SHP77 treated with DMSO at 0.1 percent for 48 hours (cell line): ENCODE results near the gene ITPA.

Source experiments
- DNase-seq: peaks from one replicate; lab custom pipeline; 2025; lab: John Stamatoyannopoulos, UW

ITPA gene

DNA sequence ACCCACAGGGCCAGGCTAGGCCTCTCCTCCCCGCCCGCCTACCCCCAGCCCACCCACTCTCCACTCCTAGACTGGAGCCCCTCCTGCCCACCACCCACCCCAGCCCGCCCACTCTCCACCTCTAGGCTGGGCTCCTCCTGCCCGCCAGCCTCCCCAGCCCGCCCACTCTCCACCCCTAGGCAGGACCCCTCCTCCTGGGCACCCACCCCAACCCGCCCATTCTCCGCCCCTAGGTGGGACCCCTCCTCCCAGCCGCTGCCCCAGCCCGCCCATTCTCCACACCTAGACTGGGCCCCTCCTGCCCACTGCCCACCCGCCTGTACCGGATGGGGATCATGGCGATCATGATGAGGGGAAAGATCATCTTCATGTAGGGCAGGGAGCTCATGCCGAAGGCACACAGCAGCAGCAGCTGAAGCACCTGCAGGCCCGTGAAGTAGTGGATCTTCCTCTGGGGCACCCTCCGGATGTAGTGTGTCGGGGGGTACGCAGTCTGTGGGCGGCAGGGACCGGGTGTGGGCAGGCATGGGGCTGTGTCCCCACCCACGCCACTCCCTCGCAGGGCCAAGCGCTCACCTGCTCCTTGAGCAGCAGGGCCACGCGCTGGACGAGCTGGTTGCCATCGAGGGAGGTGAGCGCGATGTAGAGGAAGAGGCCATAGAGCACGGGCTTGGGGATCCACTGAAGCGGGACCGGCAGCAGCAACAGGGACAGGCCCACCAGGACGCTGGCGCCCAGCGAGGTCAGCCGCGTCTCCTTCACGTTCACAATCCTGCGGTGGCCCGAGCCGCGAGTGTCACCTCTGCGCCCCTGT lies 18.8 kb downstream of the ITPA start:
- DNase-seq: no peak

DNA sequence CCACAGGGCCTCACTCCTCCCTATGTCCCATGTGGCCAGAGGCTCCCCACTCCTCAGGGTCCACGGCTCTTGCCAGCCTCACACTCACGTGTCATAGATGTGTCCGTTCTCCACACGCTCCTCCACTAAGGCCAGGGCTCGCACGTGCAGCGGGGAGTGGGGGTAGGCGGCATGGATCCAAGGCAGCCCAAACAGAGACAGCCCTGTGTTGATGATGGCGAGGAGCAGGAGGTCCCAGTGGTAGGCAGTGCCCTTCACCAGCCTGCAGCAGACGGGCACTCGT lies 19.4 kb downstream of the ITPA start:
- no peak for DNase-seq

DNA sequence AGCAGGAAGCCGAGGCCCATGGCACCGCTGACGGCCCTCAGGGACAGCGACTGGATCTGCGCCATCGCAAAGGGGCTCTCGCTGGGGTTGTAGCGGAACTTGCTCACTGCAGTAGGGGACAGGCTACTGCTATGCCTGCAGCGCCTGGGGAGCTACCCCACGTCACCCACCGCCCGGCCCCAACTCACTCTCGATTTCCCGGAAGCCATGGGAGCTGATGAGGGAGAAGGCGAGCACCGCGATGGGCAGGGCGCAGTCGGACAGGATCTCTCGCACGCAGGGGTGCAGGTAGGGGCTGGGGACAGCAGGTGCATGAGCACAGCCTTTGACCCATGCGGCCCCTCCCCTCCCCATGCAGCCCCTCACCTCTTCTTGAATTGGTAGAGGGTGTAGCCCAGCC lies 19.9 kb downstream of the ITPA start:
- no peak for DNase-seq

- no peak for DNase-seq
These were observed 20.5 kb downstream of the ITPA start for GRCh38 chr20:3229798-3230197.

DNA sequence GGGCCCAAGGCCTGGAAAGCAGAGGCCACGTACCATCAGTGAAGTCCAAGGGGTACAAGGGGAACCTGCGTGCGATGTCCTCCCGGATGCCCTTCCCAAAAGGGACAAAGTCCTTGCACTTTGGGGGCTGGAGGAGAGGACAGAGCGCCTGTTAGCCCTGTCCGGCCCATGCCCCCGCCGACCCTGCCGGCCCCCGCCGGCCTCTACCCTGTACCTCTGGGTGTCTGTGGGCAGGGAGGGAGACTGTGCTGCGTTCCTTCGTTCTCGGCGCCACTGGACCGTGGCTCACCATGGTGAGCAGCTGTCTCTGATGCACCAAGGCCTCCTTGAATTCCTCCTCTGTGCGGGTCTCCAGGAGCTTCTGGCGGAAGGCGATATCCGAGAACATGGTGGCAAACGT lies 21.8 kb downstream of the ITPA start:
- no peak for DNase-seq

- no peak for DNase-seq
These were observed 22.7 kb downstream of the ITPA start for GRCh38 chr20:3231889-3232588.

GRCh38 chr20:3233131-3233990 lies 24.1 kb downstream of the ITPA start:
- DNase-seq: no peak

- no peak for DNase-seq
These were observed 24.7 kb downstream of the ITPA start for GRCh38 chr20:3233991-3234498.

DNA sequence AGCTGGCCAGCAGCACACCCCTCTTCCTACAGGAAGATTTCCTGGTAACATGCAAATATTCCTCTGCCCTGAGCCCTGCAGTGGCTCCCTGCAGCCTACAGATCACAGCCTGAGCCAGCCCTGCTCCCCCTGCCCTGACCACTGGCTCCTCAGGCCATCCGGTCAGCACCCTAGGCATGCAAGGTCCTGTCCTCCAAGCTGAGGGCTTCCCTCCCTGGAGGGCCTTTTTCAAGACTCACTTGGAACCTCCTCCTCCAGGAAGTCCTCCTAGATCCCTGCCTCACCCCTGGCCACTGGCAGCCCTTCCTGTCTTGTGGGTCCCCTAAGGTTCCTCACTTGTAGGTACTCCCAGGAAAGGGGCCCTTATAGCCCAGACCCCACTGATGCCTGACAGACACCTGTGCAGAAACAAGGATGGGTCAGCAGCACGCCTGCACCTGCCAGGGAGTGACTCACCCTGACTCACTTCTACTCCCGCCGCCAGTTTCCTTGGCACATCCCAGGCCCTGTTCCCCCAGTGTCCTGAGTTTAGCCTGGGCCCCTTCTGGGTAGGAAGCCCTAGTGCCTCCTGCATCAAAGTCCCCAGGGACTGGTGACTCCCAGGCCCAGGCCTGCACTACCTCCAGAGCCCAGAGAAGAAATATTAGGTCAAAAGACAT lies 26.5 kb downstream of the ITPA start:
- no peak for DNase-seq

- DNase-seq: no peak
These were observed 28.0 kb downstream of the ITPA start for GRCh38 chr20:3237011-3237957.

GRCh38 chr20:3237958-3238615 lies 28.8 kb downstream of the ITPA start:
- no peak for DNase-seq

DNA sequence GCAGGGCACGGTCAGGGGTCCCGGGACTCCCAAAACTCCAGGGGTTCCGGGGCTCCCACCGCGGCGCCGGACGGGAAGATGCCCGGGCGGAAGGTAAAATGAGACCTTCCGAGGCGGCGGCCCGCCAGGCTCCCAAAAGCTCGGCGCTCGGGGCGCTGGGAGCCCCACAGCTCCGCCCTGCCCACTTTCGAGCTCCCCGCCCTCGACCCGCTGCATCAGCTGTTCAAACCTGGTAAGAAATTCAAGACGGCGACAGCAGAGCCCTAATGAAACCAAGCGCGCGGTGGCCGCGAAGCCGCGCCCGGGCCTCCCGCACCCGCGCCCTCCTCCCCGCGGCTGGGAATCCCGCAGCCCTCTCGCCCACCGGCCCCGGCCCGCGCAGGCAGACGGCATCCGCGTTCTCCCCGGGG lies 29.3 kb downstream of the ITPA start:
- no peak for DNase-seq

GRCh38 chr20:3239026-3239866 lies 29.9 kb downstream of the ITPA start, which contains the start of gene SLC4A11:
Gene SLC4A11 (minus strand): TSS chr20:3239190. CDS start chr20:3239137, 53 bp downstream.
- DNase-seq: peak; percentile 44

GRCh38 chr20:3239867-3240775 lies 30.8 kb downstream of the ITPA start:
- DNase-seq: no peak

DNA sequence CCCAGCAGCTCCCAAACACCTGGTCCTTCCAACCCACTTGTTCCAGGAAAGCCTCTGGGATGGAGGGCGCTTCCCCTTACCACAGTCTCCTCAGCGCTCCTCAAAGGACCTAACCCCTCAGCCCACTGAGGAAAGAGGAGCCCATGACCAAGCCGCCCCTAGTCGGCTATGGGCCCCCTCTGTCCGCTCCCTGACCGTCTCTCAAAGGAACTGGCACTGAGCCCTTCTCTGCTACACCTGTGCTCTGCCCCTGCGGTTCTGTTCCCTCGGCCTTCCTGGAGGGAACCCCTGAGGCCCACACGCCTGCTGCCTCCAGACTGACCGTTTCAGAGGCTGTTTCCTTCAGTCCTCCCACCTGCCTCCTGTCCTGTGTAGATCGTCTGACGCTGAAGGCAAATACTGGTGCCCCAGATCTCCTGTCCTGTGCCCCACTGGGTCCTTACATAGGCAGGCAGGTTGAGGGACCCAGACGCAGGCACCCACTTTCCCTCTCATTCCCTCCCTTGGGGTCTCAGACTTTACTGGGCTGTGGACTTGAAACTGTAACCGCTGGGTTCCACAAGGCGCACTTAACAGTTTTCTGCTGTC lies 31.6 kb downstream of the ITPA start:
- no peak for DNase-seq

- no peak for DNase-seq
These were observed 32.9 kb downstream of the ITPA start for GRCh38 chr20:3242172-3242692.

DNA sequence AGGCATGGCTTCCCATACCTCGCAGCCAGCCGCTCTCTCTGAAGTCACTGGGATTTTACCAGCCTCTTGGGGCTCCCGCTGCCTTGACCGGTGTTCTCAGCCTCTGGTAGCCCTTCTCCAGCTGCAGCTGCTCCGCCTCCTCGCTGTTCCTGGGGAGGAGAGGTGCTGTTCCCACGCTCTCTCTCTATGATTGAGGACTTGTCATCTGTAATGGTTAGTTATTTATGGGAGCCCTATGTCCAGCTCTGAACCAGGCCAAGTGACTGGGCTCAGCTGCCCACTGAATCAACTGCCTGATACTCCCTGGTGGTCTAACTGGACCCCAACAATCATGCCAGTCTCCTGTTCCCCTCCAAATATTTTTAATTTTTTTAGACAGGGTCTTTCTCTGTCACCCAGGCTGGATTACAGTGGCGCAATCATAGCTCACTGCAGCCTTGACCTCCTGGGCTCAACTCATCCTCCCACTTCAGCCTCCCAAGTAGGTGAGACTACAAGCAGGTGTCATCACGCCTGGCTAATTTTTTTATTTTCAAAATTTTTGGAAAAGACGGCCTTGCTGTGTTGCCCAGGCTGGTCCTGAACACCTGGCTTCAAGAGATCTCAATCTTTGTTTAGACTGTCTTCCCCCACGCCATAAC lies 34.5 kb downstream of the ITPA start:
- DNase-seq: no peak
